Activated naive CD4-positive, alpha-beta T cell treated with anti-CD3 and anti-CD28 coated beads for 36 hours (primary cell): ENCODE results near the gene CD46. TPM values are rescaled to one million over a fixed set of nuclear protein-coding genes. Genes with fewer than 3 reads are reported as not detected.

Experiments
- CTCF ChIA-PET: fragments of 350-600 bp; sonication (Branson Sonifier 250); formaldehyde crosslinking; loops from one replicate; lab custom pipeline; 2021; ENCODE audit warnings: antibody characterized with exemption; lab: Charles Lee
- DNase-seq: peaks from one replicate; pipeline ENCODE4 v3.0.0-alpha.2; 2020
- H3K27ac Mint-ChIP-seq: one replicate; pipeline ENCODE4 v1.8.0; 2021; ENCODE audit warnings: mild to moderate bottlenecking, mixed read lengths
- H3K27me3 Mint-ChIP-seq: one replicate; pipeline ENCODE4 v1.8.0; 2021; ENCODE audit warnings: low read depth, mixed read lengths
- H3K36me3 Mint-ChIP-seq: one replicate; pipeline ENCODE4 v1.8.0; 2021; ENCODE audit warnings: low read depth, mixed read lengths
- H3K4me1 Mint-ChIP-seq: one replicate; pipeline ENCODE4 v1.8.0; 2021; ENCODE audit warnings: low read depth, mixed read lengths
- H3K4me3 Mint-ChIP-seq: one replicate; pipeline ENCODE4 v1.8.0; 2021; ENCODE audit warnings: mild to moderate bottlenecking, moderate library complexity, mixed read lengths
- H3K9me3 Mint-ChIP-seq: one replicate; pipeline ENCODE4 v1.8.0; 2021; ENCODE audit warnings: mixed read lengths
- intact Hi-C: fragments of 100-400 bp; cut with micrococcal nuclease; formaldehyde crosslinking; loops from one replicate; pipeline ENCODE4 v1.15.1; 2023
- total RNA-seq, 2 experiments: library from RNA; stranded (reverse); gene quantifications; one replicate each; pipeline ENCODE4 v1.2.3, GENCODE V29; 2021

Gene CD46
- total RNA-seq, 2 experiments from 2014 or later, result 91.0 to 93.4 TPM

DNA sequence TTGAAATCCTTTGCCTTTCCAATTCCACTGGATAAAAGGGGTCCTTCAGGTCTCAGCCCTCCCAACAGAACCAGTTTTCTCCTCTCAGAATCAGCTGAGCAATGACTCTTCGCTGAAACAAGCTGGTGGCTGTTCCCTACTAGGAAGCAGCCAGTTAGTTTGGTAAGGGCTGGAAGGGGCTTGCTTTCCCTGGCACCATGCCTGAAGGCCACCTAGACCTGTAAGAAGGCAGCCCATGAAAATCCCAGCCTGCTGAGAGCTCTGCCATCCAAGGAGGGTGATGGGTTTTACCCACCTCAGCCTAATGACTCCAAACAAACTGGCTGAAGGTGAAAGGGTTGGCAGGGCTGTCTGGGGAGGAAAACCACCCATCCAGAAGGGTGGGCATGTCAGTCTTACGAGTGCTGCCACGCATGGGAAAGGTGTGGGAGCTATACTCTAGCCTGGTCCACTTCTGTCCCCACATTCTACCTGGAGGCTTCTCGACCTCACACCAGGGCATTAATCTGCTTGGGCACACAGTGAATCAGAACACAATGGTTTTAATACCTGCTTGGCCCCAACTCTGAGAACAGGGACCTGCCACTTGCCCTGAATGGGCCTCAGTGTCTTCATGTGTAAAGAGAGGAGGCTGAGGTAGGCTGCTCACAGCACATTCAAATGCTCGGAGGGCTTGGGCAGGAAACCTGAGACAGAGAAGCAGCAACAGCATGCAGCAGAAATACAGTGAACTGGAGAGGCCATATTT lies 53.0 kb downstream of the CD46 start:
- intact Hi-C loops, result no loop called here
- Mint-ChIP-seq H3K4me3 (no peak overlapping the region), H3K36me3 (peaks cover 23% of the 10 kb centered on the region), H3K4me1 (peaks cover 40% of the 10 kb centered on the region), H3K9me3 (no peaks in the 10 kb centered on the region), H3K27ac (no peak overlapping the region), H3K27me3 (no peaks in the 10 kb centered on the region)
- DNase-seq, result no peak
- CTCF ChIA-PET, result interaction anchor here (0.6 to 2.0 kb wide), 4 partner anchors 9 to 63 kb away, joined by 3 to 5 read pairs (median 4); no protein-coding TSS in a partner anchor

- intact Hi-C loops, result no loop called here
- CTCF ChIA-PET, result interaction anchor here (0.8 to 2.0 kb wide), 4 partner anchors 8 to 62 kb away, joined by 3 to 13 read pairs (median 5); no protein-coding TSS in a partner anchor
- H3K4me3 Mint-ChIP-seq, result no peak overlapping the region
- peaks cover 26% of the 10 kb centered on the region for H3K36me3 Mint-ChIP-seq
- peak overlapping the region; percentile 66 for H3K27ac Mint-ChIP-seq
- peaks cover 47% of the 10 kb centered on the region for H3K4me1 Mint-ChIP-seq
- no peak for DNase-seq
- no peaks in the 10 kb centered on the region for H3K9me3 Mint-ChIP-seq
- no peaks in the 10 kb centered on the region for H3K27me3 Mint-ChIP-seq
These were observed 54.1 kb downstream of the CD46 start for GRCh38 chr1:207805841-207806421.

DNA sequence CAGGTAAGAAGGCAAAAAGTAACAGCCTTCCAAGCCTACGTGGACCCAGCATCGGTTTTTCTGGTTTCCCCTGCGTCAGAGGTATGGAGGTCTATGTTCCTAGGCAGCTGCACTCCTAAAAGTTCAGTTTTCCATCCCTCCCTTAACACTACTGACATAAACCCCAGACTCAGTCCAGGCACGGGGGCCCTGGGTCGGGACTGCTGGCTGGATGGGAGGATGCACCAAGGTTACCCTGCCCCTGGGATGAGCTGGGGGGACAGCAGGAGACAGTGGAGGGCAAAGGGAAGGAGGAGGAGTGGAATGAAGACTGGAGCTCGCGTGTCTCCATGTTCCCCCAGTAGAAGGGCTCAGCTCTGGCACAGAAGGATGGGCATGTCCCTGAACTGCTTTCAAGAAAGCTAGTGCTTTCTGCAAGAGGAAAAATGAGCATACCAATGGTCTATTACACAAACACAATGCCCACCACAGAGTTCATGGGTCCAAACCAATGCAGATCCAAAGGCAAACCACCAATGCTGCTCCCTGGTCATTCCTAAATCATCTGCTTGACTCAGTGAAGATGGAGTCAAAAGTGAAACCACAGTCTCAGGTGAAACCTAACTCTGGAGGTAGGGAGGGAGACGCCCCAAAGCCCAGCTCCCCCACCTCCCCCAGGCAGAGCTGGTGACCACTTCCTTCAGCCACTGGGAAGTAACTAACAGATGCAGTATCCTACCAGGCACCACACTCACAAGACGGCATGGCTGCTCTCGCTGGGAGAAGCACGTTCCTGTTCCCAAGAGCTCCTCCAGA lies 54.9 kb downstream of the CD46 start:
- Mint-ChIP-seq H3K4me3 (no peak overlapping the region), H3K4me1 (peaks cover 50% of the 10 kb centered on the region)
- CTCF ChIA-PET, result interaction anchor here (0.8 to 2.0 kb wide), 3 partner anchors 9 to 62 kb away, joined by 3 to 13 read pairs (median 5); no protein-coding TSS in a partner anchor

GRCh38 chr1:207807326-207807689 lies 55.5 kb downstream of the CD46 start:
- Mint-ChIP-seq H3K27ac (peak overlapping the region; percentile 28), H3K27me3 (no peaks in the 10 kb centered on the region), H3K4me1 (peaks cover 55% of the 10 kb centered on the region), H3K9me3 (no peaks in the 10 kb centered on the region), H3K36me3 (peaks cover 29% of the 10 kb centered on the region), H3K4me3 (no peak overlapping the region)
- DNase-seq, result no peak
- intact Hi-C loops, result no loop called here
- CTCF ChIA-PET, result interaction anchor here (1.7 kb wide), 1 partner anchor 9 kb away, joined by 13 read pairs; no protein-coding TSS in a partner anchor

More for the DNA sequence above, 54.9 kb downstream of the CD46 start:
- intact Hi-C loops, result no loop called here
- no peaks in the 10 kb centered on the region for H3K9me3 Mint-ChIP-seq
- H3K36me3 Mint-ChIP-seq, result peaks cover 25% of the 10 kb centered on the region
- peak overlapping the region; percentile 28 for H3K27ac Mint-ChIP-seq
- no peak for DNase-seq
- no peaks in the 10 kb centered on the region for H3K27me3 Mint-ChIP-seq

DNA sequence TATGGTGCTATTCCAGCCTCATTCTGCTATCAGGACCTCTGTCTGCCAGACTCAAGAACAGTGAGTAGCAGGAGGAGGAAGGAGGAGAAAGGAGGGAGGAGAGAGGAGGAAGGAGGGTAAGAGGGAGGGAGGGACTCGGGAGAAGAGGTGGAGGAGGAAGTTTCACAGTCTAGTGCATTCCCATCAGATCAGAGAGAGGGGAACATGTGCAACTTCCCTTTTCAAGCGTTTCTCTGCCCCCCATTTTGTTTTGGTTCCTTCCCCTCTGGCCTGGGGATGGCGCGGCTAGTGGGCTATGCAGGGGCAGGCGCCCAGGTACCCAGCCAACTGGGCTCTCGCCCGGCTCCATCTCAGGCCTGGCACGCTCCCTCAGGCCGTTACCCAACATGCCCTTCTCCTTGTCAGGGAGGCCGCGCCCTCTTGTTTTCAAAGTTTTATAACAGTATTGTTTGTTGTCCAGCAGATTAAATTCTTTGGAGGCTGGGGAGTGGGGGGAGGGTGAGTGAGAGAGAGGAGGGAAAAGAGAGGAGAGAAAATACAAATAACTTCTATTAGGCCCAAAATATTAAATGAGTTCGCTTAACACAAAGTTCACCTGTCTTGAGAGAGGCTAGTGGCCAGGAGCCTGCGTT lies 56.0 kb downstream of the CD46 start:
- H3K4me1 Mint-ChIP-seq, result peaks cover 56% of the 10 kb centered on the region
- intact Hi-C loops, result no loop called here
- H3K27me3 Mint-ChIP-seq, result no peaks in the 10 kb centered on the region
- DNase-seq, result no peak
- H3K36me3 Mint-ChIP-seq, result peaks cover 29% of the 10 kb centered on the region
- CTCF ChIA-PET, result interaction anchor here (1.7 kb wide), 1 partner anchor 10 kb away, joined by 13 read pairs; no protein-coding TSS in a partner anchor
- peak overlapping the region; percentile 44 for H3K27ac Mint-ChIP-seq
- no peaks in the 10 kb centered on the region for H3K9me3 Mint-ChIP-seq
- H3K4me3 Mint-ChIP-seq, result no peak overlapping the region

DNA sequence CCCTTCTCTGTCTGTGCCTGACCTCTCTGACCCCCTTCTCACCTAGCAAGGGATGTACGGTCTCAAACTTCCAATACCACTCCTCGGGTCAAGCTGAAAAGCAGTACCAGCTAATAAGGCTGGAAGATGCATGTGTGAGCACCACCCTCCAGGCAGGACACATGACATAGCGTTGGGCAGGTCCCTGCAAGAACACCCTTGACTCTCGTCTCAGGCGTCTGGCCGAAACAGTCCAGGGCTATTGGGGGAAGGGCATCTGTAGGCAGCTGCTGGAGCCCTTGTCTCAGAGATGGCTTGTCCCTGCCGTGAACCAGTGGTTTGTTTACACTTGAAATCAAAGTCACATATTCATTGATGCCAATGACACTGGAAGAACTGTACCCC lies 56.5 kb downstream of the CD46 start:
- Mint-ChIP-seq H3K27ac (peak overlapping the region; percentile 44), H3K27me3 (no peaks in the 10 kb centered on the region), H3K4me3 (no peak overlapping the region), H3K36me3 (peaks cover 29% of the 10 kb centered on the region), H3K9me3 (no peaks in the 10 kb centered on the region), H3K4me1 (peaks cover 56% of the 10 kb centered on the region)
- no peak for DNase-seq
- CTCF ChIA-PET, result no interaction called here
- intact Hi-C loops, result no loop called here

GRCh38 chr1:207808911-207809555 lies 57.2 kb downstream of the CD46 start:
- no peak overlapping the region for H3K4me3 Mint-ChIP-seq
- DNase-seq, result no peak
- CTCF ChIA-PET, result interaction anchor here (1.7 kb wide), 1 partner anchor 76 kb away, joined by 6 read pairs; no protein-coding TSS in a partner anchor
- peaks cover 63% of the 10 kb centered on the region for H3K4me1 Mint-ChIP-seq
- no peaks in the 10 kb centered on the region for H3K9me3 Mint-ChIP-seq
- intact Hi-C loops, result no loop called here
- H3K36me3 Mint-ChIP-seq, result peaks cover 31% of the 10 kb centered on the region
- no peaks in the 10 kb centered on the region for H3K27me3 Mint-ChIP-seq
- peak overlapping the region; percentile 21 for H3K27ac Mint-ChIP-seq

GRCh38 chr1:207810173-207810572 lies 58.3 kb downstream of the CD46 start:
- H3K36me3 Mint-ChIP-seq, result peaks cover 39% of the 10 kb centered on the region

DNA sequence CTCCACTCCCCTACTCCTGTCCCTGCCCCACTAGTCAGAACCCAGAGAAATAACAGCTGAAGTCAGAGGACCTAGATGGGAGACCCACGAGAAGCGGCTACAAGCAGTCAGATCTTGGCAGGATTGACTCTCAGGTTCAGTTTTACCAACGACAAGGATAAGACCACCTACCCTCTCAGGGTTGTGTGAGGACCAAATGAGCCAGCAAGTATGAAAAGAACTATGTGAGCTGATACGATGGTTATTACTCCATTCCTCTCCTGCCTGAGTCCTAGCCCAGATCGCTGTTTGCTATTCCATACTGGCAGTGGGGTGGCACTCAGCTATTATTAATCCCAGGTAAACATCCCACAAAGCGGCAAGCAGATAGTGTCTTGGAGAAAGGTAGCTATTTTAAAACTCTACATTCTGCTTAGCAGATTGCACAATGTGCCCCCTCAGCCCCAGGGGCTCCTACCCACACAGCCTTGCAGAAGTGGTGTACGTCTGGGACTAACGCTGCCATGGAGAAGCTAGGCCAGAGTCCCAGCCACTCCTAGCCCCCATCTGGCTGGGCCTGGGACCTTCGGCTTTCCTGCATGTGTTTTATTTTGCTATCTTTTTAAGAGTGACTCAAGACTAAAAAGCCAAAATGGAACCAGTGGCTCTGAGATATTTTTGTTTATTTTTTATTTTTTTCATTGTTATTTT lies 58.9 kb downstream of the CD46 start:
- no peaks in the 10 kb centered on the region for H3K9me3 Mint-ChIP-seq
- H3K4me1 Mint-ChIP-seq, result peaks cover 79% of the 10 kb centered on the region
- H3K27ac Mint-ChIP-seq, result no peak overlapping the region
- peaks cover 42% of the 10 kb centered on the region for H3K36me3 Mint-ChIP-seq
- CTCF ChIA-PET, result interaction anchor here (0.7 to 1.9 kb wide), 11 partner anchors 9 to 74 kb away, joined by 3 to 6 read pairs (median 4); no protein-coding TSS in a partner anchor
- no peak for DNase-seq
- H3K4me3 Mint-ChIP-seq, result no peak overlapping the region
- intact Hi-C loops, result no loop called here
- no peaks in the 10 kb centered on the region for H3K27me3 Mint-ChIP-seq

More at GRCh38 chr1:207810173-207810572, 58.3 kb downstream of the CD46 start:
- no peak for DNase-seq
- Mint-ChIP-seq H3K27ac (peak overlapping the region; percentile 22), H3K27me3 (no peaks in the 10 kb centered on the region), H3K4me1 (peaks cover 74% of the 10 kb centered on the region), H3K4me3 (no peak overlapping the region), H3K9me3 (no peaks in the 10 kb centered on the region)
- CTCF ChIA-PET, result interaction anchor here (0.7 to 1.9 kb wide), 9 partner anchors 10 to 75 kb away, joined by 3 to 6 read pairs (median 4); no protein-coding TSS in a partner anchor
- intact Hi-C loops, result no loop called here

- Mint-ChIP-seq H3K36me3 (peaks cover 43% of the 10 kb centered on the region), H3K4me1 (peaks cover 82% of the 10 kb centered on the region), H3K4me3 (no peak overlapping the region), H3K9me3 (no peaks in the 10 kb centered on the region), H3K27me3 (no peaks in the 10 kb centered on the region), H3K27ac (peak overlapping the region; percentile 83)
- no peak for DNase-seq
- intact Hi-C loops, result no loop called here
- CTCF ChIA-PET, result interaction anchor here (0.6 to 1.9 kb wide), 15 partner anchors 8 to 308 kb away, joined by 3 to 14 read pairs (median 5); no protein-coding TSS in a partner anchor
These were observed 59.5 kb downstream of the CD46 start for GRCh38 chr1:207811319-207811718.
